ENCODE results near the gene GRIN3B.
A peak's percentile ranks its signal among the peaks of the same experiment; 100 is the strongest.

GRIN3B gene

GRCh38 chr19:1041835-1042685, 41.8 kb downstream of the GRIN3B start:
- no peak for DNase-seq (ENCODE audit: low read depth)

GRCh38 chr19:1042689-1043511, 42.7 kb downstream of the GRIN3B start:
- DNase-seq (ENCODE audit: low read depth): no peak

GRCh38 chr19:1045247-1045603, 45.0 kb downstream of the GRIN3B start:
- no peak for DNase-seq (ENCODE audit: low read depth)

GRCh38 chr19:1046117-1046626, 46.0 kb downstream of the GRIN3B start:
- DNase-seq (ENCODE audit: low read depth): no peak

GRCh38 chr19:1046836-1047695, 46.8 kb downstream of the GRIN3B start:
- DNase-seq (ENCODE audit: low read depth): no peak

- DNase-seq (ENCODE audit: low read depth): no peak
Measured at GRCh38 chr19:1047696-1048147, 47.5 kb downstream of the GRIN3B start.

GRCh38 chr19:1049106-1049505, 48.9 kb downstream of the GRIN3B start:
- DNase-seq (ENCODE audit: low read depth): no peak

- no peak for DNase-seq (ENCODE audit: low read depth)
Measured at GRCh38 chr19:1049800-1050199, 49.6 kb downstream of the GRIN3B start.

GRCh38 chr19:1050989-1051788, 51.0 kb downstream of the GRIN3B start:
- no peak for DNase-seq (ENCODE audit: low read depth)

- DNase-seq (ENCODE audit: low read depth): no peak
Measured at GRCh38 chr19:1051791-1052190, 51.6 kb downstream of the GRIN3B start.

GRCh38 chr19:1052349-1052975, 52.2 kb downstream of the GRIN3B start:
- DNase-seq (ENCODE audit: low read depth): no peak

GRCh38 chr19:1053176-1054101, 53.2 kb downstream of the GRIN3B start:
- DNase-seq (ENCODE audit: low read depth): no peak

- no peak for DNase-seq (ENCODE audit: low read depth)
Measured at GRCh38 chr19:1054102-1055027, 54.1 kb downstream of the GRIN3B start.

GRCh38 chr19:1055028-1055425, 54.8 kb downstream of the GRIN3B start:
- DNase-seq (ENCODE audit: low read depth): no peak

GRCh38 chr19:1055886-1056620, 55.8 kb downstream of the GRIN3B start:
- DNase-seq (ENCODE audit: low read depth): no peak

GRCh38 chr19:1057176-1057855, 57.1 kb downstream of the GRIN3B start:
- peak; percentile 47 for DNase-seq (ENCODE audit: low read depth)

GRCh38 chr19:1058112-1058511, 57.9 kb downstream of the GRIN3B start:
- DNase-seq (ENCODE audit: low read depth): no peak
